HL-60/S4 (cell line): ENCODE data around the gene ESCO1.

Source experiments
- in situ Hi-C: fragments of 300-500 bp; cut with MboI; formaldehyde crosslinking; loops from 2 replicates; pipeline ENCODE4 v1.14.3; 2022; ENCODE audit warnings: low sequenced_read_pairs

Gene ESCO1

DNA sequence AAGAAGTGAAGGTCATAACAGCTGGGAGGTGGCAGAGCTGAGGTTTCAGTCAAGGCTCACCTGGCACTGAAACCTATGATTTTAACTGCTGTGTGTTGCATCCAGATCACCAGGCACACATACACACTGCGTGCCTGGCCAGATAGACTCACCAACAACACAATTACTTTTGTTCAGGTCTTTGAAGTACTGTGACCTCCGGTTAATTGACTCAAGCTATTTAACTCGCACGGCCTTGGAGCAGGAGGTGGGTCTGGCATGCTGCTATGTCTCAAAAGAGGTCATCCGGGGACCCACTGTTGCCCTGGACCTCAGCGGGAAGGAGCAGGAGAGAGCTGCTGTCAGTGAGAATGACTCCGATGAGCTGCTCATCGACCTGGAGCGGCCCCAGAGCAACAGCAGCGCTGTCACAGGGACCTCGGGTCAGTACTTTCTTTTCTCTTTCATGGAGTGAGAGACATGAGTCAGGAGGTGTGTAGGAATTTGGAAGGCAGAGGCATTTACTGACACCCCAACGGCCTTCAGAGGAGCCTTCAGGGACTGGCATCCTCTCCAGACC lies 104.1 kb downstream of the ESCO1 start:
- in situ Hi-C loops = loop anchor here (25.0 kb wide), 2 partner anchors 366 to 466 kb away; no protein-coding TSS in a partner anchor

DNA sequence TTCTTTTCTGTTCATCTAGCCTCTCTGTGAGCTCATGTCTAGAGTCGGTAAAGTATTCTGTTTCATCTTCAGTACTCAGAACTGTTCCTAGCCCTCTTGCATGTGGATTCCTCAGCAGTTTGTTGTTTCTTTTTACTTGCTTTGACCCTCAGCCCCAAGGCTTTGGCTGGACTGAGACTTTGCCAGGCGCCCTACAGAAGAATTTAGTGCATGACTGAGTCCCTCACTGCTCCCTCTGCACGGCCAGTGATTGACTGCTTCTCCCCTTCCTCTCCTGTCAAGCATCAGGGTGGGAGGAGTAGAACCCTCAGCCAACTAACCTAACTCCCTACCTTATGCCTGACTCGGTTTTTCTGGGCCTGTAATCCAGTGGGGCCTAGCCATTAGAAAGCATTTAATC lies 109.8 kb downstream of the ESCO1 start:
- in situ Hi-C loops = loop anchor here (25.0 kb wide), 2 partner anchors 372 to 472 kb away; no protein-coding TSS in a partner anchor

DNA sequence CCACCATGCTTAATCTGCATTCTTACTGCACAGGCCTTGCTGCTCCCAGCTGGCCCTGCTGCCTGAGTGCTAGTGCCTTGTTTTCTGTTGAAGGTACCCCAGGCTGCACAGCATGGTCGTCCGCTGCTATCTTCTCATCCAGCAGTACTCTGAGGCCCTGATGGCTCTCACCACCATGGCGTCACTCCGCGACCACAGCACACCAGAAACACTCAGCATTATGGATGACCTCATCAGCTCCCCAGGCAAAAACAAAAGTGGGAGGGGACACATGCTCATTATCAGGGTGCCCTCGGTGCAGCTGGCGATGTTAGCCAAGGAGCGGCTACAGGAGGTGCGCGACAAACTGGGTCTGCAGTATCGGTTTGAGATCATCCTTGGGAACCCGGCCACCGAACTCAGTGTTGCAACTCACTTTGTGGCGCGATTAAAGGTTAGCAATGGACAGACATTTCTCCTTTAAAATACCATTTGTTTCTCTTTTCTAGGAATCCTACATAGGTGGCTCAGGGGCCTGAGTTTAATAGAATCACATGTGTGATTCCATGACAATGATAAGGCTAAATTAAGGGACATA lies 110.5 kb downstream of the ESCO1 start:
- in situ Hi-C loops = loop anchor here (25.0 kb wide), 2 partner anchors 372 to 472 kb away; no protein-coding TSS in a partner anchor

DNA sequence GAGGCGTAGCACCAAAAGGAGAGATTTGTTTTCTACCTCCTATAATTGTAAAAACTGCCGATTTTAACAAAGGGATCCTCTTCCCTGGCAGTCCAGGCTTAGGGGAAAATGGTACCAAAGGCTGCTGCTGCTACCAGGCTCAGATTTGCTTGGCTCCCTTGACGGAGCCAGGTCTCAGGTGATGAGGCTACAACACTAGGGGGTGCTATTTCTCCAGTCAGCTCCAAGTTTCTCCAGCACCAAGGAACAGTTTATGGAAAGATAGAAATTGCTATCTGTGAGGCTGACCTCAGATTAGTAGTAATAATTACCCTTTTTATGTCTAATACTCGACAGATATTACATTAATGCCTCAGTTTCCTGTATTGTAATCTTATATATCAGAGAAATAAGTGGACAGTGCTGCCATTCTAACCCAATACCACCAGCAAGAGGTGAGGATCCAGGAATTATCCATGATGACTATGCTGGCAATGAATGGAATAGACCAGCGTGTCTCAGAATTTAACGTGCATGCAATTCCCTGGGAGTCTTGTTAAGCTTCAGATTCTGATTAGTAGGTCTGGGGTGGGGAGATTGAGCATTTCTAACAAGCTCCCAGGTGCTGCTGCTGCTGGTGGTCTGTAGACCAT lies 111.3 kb downstream of the ESCO1 start:
- in situ Hi-C loops = loop anchor here (25.0 kb wide), 2 partner anchors 373 to 473 kb away; no protein-coding TSS in a partner anchor

DNA sequence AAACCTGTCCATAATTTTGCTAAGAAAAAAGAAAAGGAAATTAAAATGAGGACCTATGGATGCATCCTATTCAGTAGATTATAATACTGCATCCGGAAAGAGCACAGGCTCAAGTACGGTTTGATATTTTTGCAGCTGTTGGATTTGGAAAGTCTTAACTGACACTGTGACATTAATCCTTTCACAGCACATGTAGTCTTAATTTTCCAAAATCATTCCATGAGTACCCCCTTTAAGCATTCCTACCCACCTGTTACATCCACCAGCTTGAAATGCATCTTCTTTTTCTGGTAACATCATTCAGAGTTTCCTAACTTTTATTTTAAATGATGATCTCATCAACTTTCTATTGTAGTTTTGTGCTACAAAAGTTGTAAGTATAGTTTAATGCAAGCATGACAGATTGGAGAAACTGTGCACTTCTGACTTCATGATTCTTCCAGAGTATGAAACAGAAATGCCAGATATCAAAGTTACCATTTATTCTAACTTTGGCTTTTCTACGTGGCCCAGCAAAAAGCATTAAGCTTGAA lies 113.5 kb downstream of the ESCO1 start:
- in situ Hi-C loops = loop anchor here (25.0 kb wide), 2 partner anchors 375 to 475 kb away; no protein-coding TSS in a partner anchor

DNA sequence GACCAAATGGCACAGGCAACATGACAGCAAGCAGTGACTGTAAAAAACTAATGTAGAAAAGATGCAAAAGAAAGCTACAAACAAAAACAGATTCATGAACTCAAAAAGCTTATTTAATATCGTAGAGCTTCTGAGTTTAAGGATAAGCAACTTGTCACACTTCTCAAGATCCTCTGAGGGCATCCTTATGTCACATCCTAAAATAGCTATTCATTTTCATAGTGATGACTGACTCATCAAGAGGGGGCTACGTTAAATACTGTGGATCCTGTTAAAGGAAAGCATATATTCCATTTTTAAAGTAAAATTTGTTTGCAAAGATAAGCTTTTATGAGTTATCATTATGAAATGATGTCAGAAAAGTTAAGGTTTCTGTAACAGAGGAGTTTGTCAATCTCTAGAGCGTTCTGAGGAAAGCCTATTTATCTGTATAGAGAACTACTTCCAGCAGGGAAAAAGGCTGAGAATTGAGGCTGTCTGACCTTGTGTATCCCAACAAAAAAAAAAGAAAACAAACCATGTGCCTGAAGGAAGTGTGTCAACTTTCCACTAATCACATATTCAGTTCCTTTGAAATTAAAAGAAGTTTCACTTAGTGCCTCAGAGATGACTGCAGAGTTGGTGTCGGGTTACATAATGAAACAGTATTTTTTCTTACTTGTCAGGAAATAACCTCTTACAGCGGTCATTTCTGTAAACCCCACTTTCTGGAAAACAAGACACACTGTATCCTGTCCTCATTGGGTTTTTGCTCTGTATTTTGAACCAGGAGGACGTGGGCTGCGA lies 115.5 kb downstream of the ESCO1 start:
- in situ Hi-C loops = loop anchor here (25.0 kb wide), 2 partner anchors 377 to 477 kb away; no protein-coding TSS in a partner anchor

DNA sequence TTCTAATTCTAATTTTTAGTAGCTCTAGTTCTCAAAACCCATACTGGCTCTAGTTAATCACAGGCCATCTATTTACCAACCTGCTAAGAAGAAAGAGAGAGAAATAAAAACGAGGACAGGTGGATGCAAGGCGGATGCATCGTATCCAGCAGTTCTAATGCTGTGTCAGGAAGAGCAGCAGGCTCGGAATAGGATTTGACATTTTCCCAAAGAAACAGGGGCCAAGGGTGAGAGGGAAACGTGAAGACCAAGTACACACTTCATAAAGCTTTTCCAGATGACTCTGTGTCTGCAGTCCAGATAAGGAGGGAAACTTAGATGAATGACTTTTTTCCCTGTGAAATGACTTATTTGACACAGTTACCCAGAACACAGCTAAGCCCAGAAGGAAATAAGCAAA lies 117.5 kb downstream of the ESCO1 start:
- in situ Hi-C loops = loop anchor here (25.0 kb wide), 2 partner anchors 379 to 479 kb away; no protein-coding TSS in a partner anchor

DNA sequence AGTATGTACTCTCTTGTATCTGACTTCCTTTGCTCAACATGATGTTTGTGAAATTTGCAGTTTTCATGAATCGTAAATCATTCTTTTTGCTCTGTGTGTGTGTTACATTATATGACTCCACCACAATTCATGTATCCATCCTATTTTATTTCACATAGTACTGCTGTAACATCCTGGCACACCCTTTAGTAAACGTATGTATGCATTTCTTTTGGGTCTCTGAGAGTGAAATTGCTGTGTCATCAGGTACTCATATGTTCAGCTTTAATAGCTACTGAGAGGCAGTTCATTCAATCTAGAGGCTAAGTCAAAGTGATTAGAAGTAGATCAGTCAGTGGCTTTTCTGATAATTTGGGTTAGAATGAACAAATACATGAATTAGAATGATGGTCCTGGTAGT lies 118.8 kb downstream of the ESCO1 start:
- in situ Hi-C loops = loop anchor here (25.0 kb wide), 2 partner anchors 381 to 481 kb away; no protein-coding TSS in a partner anchor

DNA sequence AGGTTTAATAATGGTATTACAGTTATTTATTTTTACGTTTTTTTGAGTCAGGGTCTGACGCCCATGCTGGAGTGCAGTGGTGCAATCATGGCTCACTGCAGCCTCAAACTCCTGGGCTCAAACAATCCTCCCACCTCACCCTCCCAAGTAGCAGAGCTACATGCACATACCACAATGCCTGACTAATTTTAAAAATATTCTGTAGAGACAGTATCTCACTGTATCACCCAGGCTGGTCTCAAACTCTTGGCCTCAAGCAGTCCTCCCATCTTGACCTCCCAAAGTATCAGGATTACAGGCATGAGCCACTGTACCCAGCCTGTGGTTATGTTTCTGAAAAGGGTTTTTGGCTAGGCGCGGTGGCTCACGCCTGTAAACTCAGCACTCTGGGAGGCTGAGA lies 120.8 kb downstream of the ESCO1 start:
- in situ Hi-C loops = loop anchor here (25.0 kb wide), 2 partner anchors 383 to 483 kb away; no protein-coding TSS in a partner anchor
